ENCODE measurements around the gene MGAT3.

MGAT3 gene

GRCh38 chr22:39453765-39454378 lies 2.9 kb upstream of the MGAT3 start:
- H3K27me3 ChIP-seq (ENCODE audit: insufficient read depth, low read length, poor library complexity, severe bottlenecking) = no peaks in the 10 kb centered on the region
- no peaks in the 10 kb centered on the region for H3K36me3 ChIP-seq (ENCODE audit: insufficient read depth, low read length)
- no peak overlapping the region for H2AFZ ChIP-seq (ENCODE audit: low read length)
- no peaks in the 10 kb centered on the region for H4K20me1 ChIP-seq (ENCODE audit: insufficient read depth, low read length, poor library complexity, severe bottlenecking)
- no peak overlapping the region for H3K9ac ChIP-seq (ENCODE audit: low read depth, low read length, poor library complexity, severe bottlenecking)
- H3K4me2 ChIP-seq (ENCODE audit: low read depth, low read length, poor library complexity, severe bottlenecking) = no peak overlapping the region
- TF ChIP-seq CTCF (conservative IDR thresholded peaks at IDR 0.05; ENCODE audit: low read length) = no peak
- TF ChIP-seq EZH2phosphoT487 (IDR thresholded peaks at IDR 0.05; ENCODE audit: borderline replicate concordance) = no peak
- no peak overlapping the region for H3K4me3 ChIP-seq (ENCODE audit: low read length, poor library complexity, severe bottlenecking)
- H3F3A ChIP-seq (ENCODE audit: low read depth) = no peaks in the 10 kb centered on the region
- H3K4me1 ChIP-seq (ENCODE audit: insufficient read depth, low read length, poor library complexity, severe bottlenecking) = peaks cover 54% of the 10 kb centered on the region
- H3K79me2 ChIP-seq (ENCODE audit: insufficient read depth, low read length) = peaks cover 35% of the 10 kb centered on the region
- no peaks in the 10 kb centered on the region for H3K9me3 ChIP-seq (ENCODE audit: insufficient read depth, low read depth, low read length)
- H3K9me2 ChIP-seq (replicated peaks; ENCODE audit: low read depth, low read length) = no peaks in the 10 kb centered on the region

GRCh38 chr22:39454385-39454871 lies 2.4 kb upstream of the MGAT3 start:
- no peaks in the 10 kb centered on the region for H3K27me3 ChIP-seq (ENCODE audit: insufficient read depth, low read length, poor library complexity, severe bottlenecking)
- H3K4me1 ChIP-seq (ENCODE audit: insufficient read depth, low read length, poor library complexity, severe bottlenecking) = peaks cover 49% of the 10 kb centered on the region

GRCh38 chr22:39457198-39457555 lies 365 bp downstream of the MGAT3 start:
- Histone ChIP-seq H3K9me3 (ENCODE audit: insufficient read depth, low read depth, low read length) (no peaks in the 10 kb centered on the region), H3K4me3 (ENCODE audit: low read length, poor library complexity, severe bottlenecking) (no peak overlapping the region), H3K36me3 (ENCODE audit: insufficient read depth, low read length) (no peaks in the 10 kb centered on the region), H3K27me3 (ENCODE audit: insufficient read depth, low read length, poor library complexity, severe bottlenecking) (no peaks in the 10 kb centered on the region), H3K4me2 (ENCODE audit: low read depth, low read length, poor library complexity, severe bottlenecking) (no peak overlapping the region), H3K9me2 (replicated peaks; ENCODE audit: low read depth, low read length) (no peaks in the 10 kb centered on the region), H3K9ac (ENCODE audit: low read depth, low read length, poor library complexity, severe bottlenecking) (no peak overlapping the region), H3F3A (ENCODE audit: low read depth) (no peaks in the 10 kb centered on the region), H4K20me1 (ENCODE audit: insufficient read depth, low read length, poor library complexity, severe bottlenecking) (no peaks in the 10 kb centered on the region), H3K79me2 (ENCODE audit: insufficient read depth, low read length) (peaks cover 14% of the 10 kb centered on the region; the same call in 1 of the 2 replicates), H3K4me1 (ENCODE audit: insufficient read depth, low read length, poor library complexity, severe bottlenecking) (peaks cover 27% of the 10 kb centered on the region), H2AFZ (ENCODE audit: low read length) (no peak overlapping the region)
- TF ChIP-seq CTCF (conservative IDR thresholded peaks at IDR 0.05; ENCODE audit: low read length) (no peak), EZH2phosphoT487 (IDR thresholded peaks at IDR 0.05; ENCODE audit: borderline replicate concordance) (no peak)

More at GRCh38 chr22:39454385-39454871, 2.4 kb upstream of the MGAT3 start:
- Histone ChIP-seq H3K9me2 (replicated peaks; ENCODE audit: low read depth, low read length) (no peaks in the 10 kb centered on the region), H4K20me1 (ENCODE audit: insufficient read depth, low read length, poor library complexity, severe bottlenecking) (no peaks in the 10 kb centered on the region), H2AFZ (ENCODE audit: low read length) (no peak overlapping the region), H3K4me2 (ENCODE audit: low read depth, low read length, poor library complexity, severe bottlenecking) (no peak overlapping the region), H3K9ac (ENCODE audit: low read depth, low read length, poor library complexity, severe bottlenecking) (no peak overlapping the region), H3F3A (ENCODE audit: low read depth) (no peaks in the 10 kb centered on the region), H3K4me3 (ENCODE audit: low read length, poor library complexity, severe bottlenecking) (no peak overlapping the region), H3K36me3 (ENCODE audit: insufficient read depth, low read length) (no peaks in the 10 kb centered on the region), H3K9me3 (ENCODE audit: insufficient read depth, low read depth, low read length) (no peaks in the 10 kb centered on the region), H3K79me2 (ENCODE audit: insufficient read depth, low read length) (peaks cover 30% of the 10 kb centered on the region)
- TF ChIP-seq CTCF (conservative IDR thresholded peaks at IDR 0.05; ENCODE audit: low read length) (no peak), EZH2phosphoT487 (IDR thresholded peaks at IDR 0.05; ENCODE audit: borderline replicate concordance) (no peak)
